HG02588 (cell line): Measurements from ENCODE around the gene SMCP.

Source experiments
- ATAC-seq: cut with Tn5 transposase; IDR thresholded peaks from one replicate; pipeline ENCODE4 v1.9.1; 2021; ENCODE audit warnings: mild to moderate bottlenecking, moderate library complexity; ENCODE audit not compliant: unreplicated experiment

SMCP gene

DNA sequence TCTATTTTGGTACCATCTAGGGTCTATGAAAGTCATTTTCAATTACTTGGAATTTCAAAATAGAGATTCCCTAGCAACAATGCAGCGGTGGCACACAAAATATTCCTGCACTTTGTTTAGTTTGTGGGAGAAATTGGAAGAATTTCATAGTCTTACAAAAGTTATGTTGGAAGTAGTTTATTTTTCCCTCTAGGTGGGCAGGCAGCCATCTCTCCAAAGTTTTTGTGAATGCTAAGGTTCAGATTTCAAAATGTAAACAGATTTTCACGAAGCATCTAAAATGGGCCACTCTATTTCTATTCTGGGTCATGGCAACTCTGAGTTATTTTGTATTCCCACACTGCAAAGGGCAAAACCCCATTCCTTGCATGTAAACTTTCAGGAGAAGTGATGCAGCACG, 8.0 kb downstream of the SMCP start:
- ATAC-seq = no peak

DNA sequence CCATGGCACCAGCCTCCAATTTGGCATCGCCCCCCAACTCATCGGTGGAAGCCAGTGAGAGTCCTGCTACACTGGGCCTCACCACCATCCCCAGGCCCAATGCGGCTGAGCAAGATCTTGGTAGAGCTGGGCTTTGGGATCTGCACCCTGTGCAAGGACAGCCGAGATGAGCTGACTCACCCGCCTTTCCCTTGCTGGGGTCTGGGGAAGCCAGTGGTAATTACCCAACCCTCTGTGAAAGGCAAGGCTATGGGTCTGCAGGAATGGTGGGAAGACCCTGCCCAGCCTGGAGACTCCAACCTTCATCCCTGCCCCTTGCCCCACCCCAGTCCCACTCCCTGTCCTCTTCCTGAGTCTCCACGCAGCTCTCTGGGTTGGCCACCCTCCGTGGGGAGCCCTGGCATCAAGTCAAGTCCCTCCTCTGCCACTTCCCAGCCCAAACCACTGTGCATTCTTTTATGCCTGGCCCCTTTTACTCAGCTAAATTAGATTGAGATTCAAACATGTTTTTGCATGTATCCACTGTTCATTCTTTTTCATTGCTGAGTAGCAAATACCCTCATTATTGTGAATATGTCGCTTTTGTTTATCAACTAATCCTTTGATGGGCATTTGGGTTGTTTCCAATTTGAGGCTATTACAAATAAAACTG, 8.8 kb downstream of the SMCP start:
- ATAC-seq = no peak

DNA sequence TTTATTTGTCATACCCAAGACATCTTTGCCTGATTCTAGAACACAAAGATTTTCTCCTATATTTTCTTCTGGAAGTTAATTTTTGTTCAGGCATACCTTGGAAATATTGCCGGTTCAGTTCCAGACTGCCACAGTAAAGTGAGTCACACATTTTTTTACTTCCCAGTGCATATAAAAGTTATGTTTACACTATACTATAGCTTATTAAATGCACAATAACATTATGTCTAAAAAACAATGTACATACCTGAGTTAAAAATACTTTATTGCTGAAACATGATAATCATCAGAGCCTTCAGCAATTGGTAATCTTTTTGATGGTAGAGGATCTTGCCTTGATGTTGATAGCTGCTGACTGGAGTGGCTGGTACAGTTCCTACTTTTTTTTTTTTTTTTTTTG, 10.0 kb downstream of the SMCP start:
- no peak for ATAC-seq

DNA sequence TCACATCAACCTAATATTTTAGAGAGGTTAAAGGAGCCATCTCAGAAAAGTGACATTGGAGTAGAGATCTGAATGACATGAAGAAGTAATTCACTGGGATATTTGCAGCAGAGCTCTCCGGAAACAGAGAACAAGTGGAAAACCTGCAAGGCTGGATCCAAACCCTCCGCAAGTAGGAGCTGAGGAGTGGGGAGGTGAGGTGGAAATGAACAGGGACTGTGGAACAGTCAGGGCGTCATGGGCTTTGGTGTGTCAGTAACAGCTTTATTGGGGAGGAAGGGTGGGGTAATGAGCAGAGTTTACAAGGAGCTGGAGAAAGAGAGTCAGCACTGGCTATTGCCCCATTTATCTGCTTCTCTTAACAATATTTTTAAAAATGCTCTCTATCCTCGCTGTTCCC, 20.9 kb downstream of the SMCP start:
- no peak for ATAC-seq

DNA sequence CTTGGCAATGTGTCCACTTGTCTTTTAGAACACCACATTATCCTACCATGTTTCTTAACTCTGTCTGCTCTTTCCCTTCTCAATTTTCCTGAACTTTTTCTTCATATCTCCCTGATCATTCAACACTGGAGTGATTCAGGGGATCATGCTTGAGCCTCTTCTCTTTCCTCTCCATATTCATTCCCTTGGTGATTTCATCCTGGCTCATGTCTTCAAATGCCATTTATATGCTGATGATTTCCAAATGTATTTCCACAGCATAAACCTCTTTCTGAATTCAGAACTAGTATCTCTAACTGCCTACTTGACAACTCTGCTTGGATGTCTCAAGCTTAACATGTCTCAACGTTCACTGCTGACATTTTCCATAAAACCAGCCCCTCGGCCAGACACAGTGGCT, 21.8 kb downstream of the SMCP start:
- ATAC-seq = no peak

DNA sequence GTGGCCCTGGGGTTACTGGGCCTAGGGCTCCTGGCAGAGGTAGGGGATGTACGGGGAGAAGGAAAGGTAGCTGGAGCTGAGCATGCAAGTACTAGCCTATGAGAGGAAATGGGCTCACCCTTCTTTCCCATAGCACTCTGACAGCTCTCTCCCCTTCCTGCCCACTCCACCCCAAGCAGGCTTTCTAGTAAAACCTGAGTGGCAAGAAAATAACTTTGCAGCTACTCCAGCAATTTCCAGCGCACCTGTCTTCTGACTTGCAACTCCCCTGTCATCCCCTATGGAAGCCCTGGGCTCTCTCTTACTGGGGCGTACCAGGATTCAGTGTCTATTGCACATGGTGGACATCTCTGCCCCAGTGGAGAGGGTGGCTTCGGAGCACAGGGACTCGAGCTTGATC, 23.5 kb downstream of the SMCP start:
- no peak for ATAC-seq

DNA sequence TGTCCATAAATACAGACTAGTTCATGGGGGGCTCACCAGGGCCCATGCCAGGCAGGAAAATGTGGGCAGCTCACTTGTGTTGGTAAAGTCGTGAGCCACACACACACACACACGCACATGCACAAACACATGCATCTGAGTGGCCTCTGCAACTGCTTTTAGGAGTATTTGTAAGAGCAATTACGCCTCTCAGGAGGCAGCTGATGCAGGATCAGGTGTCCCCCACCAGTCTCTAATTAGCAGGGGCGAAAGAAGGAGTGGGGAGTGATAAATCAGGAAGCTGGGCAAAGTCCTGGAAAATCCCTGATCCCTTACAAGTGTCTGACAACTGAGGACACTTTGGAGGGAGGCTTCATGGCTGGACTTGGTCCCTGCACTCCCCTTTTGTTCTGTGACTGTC, 24.5 kb downstream of the SMCP start:
- ATAC-seq = no peak

DNA sequence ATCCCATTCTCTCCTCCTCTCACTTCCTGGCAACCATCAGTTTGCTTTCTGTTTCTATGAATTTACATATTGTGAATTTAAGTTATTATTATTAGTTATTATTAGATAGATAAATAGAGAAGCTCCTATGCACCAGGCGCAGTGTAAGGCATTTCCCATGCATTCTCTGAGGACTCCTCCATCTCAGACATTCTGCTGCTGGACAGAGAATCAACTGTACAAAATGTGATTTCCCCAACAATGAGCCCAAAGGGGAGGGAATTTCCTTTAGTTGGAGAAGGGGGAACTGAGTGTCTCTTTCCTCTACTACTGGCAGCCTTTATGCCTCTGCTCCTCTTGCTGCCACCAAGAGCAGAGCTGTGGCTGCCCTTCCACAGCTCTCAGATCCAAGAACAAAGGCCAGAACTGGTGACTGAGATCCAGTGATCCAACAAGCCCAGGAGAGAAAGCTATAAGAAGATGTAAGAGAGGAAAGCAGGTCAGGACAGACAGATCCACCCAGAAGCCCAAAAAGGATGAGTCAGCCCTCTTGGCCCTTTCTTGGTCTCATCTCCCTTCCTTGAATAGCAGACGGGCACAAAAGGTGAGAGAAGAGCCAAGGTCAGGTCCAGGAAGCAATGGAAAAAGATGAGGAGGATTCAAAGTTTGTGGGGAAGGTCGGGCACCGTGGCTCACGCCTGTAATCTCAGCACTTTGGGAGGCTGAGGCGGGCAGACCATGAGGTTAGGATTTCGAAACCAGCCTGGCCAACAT, 26.7 kb downstream of the SMCP start:
- no peak for ATAC-seq

DNA sequence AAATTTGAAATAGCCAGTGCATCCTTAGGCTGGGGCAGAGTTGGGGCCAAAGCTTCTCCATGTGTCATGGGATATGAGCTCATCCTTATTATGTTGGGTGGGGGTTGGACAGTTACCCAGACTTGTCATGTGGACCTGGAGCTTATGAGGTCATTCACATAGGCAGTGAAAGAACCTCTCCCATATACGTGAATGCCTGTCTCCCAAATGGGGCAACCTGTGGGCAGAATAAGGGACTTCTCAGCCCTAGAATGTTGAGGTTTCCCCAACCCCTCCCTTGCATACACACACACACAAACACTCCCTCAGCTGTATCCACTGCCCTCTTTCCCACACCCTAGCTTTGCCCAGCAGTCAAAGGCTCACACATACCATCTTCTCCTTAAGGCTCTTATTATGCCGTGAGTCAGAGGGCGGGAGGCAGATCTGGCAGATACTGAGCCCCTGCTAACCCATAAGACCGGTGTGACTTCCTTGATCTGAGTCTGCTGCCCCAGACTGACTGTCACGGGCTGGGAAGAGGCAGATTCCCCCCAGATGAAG, 28.0 kb downstream of the SMCP start:
- ATAC-seq = no peak

DNA sequence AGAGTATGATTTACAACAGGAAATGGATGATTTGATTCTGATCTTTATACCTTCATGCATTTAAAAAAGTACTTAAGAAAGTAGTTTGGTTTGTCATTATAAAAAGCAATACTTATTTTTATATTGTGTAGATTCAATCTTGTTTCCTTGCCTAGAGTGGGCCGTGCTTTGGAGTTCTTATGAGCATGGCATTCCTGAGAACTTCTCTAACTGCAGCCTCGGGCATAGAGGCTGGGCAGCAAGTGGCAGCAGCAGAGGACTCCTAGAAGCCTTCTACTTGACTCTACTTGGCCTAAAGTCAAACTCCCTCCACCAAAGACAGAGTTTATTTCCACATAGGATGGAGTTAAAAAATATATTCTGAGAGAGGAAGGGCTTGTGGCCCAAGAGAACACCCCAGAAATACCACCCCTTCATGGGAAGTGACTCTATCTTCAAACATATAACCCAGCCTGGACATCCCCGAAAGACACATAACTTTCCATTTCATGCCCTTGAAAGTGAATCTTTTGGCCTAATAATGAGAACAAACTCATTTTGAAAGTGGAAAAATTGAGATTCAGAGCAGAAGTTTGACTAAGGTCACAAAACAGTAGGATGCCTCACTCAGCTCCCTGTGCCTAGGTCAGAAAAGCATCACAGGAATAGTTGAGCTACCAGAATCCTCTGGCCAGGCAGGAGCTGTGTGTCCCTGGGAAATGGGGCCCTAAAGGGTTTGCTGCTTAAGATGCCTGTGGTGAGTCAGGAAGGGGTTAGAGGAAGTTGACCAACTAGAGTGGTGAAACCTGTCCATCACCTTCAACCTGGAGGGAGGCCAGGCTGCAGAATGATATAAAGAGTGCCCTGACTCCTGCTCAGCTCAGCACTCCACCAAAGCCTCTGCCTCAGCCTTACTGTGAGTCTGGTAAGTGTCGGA, 29.8 kb downstream of the SMCP start, which contains the start of gene IVL:
Gene IVL, plus strand, starts transcription at position 861 of the 916 bp plus-strand sequence. CDS start 1,252 bp downstream, outside the sequence.
- no peak for ATAC-seq

DNA sequence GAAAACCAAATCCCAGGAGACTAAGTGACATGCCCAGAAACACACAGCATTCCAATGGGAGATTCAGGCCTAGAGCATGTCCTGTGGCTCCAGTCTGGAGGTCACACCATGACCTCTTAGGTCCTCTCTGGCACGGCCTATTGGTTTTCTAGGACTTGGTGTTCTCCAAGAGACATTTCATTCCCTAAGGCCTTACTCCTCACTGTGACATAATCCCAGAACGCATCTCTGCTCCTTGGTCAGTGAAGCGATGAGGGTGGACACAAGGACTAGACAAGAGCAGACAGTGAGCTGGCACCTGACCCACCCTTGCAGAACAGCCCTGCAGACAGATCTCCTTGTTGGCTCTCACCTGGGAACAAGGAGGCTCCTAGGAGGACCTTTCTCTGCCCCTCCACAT, 31.1 kb downstream of the SMCP start:
- no peak for ATAC-seq

DNA sequence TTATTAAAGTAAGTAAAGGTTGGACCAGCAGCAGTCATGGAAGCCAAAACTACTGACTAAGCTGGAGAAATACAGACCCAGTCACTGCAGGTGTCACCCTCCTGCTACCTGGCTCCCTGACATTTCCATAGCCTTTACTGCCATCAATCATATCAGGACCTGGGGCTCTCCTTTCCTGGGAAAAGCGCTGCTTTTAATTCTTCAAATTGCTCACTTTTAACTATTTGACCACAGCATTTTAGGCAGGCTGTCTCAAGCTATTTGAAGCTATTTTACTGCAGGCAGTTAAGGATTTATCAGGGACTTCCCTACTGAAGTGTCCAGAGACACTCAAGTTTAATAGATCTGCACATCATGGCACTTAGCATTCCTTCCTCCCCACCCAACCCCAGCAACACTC, 34.3 kb downstream of the SMCP start:
- no peak for ATAC-seq

DNA sequence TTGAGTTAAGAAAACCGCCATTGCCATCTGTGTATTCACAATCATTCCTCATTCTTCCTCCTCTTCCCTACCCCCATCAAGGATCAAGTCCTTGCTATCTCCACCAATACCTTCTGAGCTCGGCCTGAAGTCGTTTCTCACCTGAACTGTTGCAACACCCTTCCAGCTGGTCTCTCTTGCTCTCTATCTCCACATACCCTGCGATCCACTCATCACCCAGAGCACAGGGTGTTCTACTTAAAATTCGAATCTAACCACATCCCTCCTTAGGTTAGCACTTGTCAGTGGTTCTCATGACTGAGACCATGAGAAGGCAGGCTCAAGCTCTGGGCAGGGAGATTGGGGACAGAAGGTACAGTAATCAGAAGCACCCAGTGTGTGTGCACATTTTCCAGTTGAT, 34.8 kb downstream of the SMCP start:
- ATAC-seq = no peak

DNA sequence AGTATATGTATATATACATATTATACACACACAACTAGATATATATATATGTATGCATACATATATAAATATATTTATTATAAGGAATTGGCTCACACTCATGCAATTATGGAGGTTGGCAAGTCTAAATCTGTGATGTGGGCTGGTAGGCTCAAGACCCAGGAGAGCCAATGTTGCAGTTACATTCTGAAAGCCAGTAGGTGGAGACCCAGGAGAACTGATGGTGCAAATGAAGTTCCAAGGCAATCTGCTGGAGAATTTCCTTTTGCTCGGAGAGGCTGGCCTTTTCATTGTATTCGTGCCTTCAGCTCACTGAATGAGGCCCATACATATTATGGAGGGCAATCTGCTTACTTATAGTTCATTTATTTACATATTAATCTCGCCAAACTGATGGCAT, 39.7 kb downstream of the SMCP start:
- ATAC-seq = no peak

DNA sequence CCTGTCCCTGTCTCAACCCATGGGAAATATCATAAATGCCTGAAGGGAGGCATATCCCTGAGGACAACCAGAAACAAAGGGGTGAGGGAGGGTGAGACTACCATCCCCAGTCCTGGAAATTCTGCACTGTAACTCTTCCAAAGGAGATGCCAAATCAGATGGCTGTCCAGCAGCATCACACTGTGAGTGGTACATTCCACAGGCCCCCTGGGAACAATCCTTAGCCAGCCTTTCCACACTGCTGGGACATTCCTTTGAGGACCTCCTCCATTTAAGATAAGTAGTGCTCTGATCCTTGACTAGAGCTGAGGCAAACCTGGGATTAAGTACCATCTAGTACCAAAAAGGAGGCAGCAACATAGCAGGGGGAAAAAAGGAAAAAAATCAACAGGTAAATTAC, 40.9 kb downstream of the SMCP start:
- ATAC-seq = no peak

DNA sequence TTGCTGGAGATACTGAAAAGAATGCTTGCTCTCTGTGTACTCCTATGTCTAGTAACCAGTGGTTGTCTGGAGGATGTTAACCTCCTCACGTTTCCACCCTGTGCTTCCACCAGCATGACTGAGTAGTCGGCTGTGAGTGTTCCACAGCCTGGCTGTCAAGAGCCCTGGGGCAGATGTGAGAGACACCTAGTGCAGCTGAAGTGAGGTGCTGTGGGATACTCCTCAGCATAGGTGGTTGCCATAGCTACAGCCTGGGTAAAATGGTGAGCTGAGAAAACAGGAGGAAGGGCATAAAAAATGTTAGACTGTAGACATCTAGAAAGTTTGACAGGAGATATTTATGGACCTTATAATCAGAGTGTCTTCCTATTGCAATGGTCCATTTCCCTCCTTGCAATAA, 46.1 kb downstream of the SMCP start:
- ATAC-seq = no peak

DNA sequence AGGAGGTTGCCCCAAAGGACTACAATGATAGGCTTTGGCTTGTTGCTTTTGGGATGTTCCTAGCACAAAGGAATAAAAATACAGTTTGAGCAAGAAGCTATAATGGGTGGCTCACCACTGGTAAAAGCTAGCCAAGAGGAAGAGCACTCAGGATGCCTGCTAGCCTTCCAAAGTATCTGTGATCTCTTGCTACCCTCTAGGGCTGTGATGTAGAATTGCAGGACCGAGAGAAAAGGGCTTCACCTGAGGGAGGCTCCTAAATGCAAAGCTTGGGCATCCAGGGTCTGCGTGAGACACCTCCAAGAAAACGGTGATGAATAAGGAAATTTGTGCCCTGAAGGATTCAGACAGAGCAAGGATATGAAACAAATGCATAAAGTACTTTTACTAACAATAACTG, 48.0 kb downstream of the SMCP start:
- ATAC-seq = no peak

DNA sequence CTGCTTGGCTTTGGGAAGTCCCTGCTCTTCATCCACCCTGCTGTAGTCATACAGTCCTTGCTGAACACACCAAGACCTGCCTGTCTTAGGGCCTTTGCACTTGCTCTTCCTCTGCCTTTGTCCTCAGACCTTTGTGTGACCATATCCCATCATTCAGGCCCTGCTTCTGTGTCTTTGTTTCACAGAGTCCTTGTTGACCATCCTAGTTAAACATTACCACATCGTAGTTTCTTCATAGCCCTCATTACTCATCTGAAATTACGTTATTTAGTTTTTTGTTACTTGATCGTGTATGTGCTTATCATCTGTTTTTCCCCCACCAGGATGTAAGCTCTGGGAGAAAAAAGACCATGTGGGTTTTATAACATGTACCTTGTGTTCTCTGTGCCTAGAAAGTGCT, 50.5 kb downstream of the SMCP start:
- no peak for ATAC-seq

DNA sequence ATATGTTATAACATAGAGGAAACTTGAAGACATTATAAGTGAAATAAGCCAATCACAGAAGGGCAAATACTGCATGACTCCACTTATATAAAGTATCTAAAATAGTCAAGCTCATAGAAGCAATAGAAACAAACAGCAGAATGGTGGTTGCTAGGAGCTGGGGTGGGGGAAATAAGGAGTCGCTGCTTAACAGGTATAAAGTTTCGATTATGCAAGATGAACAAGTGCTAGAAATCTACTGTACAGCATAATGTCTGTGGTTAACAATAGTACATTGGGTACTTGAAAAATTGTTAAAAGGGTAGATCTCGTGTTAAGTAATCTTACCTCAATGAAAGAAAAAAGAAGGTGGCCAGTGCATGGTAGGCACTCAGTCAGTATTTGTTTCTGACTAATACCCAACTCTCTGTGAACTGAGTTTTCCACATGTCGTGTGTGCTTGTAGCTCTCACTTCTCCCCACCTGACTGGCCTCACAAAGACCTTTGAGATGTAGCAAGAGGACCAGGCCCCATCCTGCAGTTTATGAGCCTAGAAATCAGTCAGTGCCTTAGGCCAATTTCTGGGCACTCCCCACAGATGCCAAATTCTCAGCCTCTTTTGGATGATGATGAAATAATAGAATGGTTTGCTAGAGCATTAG, 54.2 kb downstream of the SMCP start:
- ATAC-seq = no peak

DNA sequence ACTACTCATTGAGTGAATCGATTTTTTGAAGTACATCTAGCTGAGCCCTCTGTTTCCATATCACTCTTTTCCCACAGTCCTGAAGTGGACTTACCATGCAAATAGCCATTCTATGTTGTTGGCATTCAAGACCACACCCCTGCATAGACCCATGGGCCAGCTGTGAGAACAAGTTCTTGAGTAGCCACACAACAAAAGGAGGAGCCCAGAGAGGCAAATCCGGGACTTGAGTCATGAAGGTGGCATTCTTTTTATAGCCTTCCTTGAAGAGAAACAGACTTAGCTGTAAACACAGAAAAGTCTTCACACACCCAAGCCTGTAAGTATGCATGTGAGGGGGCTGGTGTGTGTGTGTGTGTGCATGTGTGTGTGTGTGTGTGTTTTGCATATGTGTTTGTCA, 55.1 kb downstream of the SMCP start:
- ATAC-seq = no peak
